ENCODE data around the gene WDR90.

GRCh38 chr16:610513-611381 lies 38.4 kb upstream of the WDR90 start:
- peak; percentile 27 to 51 (median 43) for TF ChIP-seq CTCF (IDR thresholded peaks at IDR 0.05)
- TF ChIP-seq POLR2A (IDR thresholded peaks at IDR 0.05) = no peak
